Muscle of back (tissue), 13 donors: Measurements from ENCODE around the gene ARL15. TPM values are rescaled to one million over a fixed set of nuclear protein-coding genes. Genes with fewer than 3 reads are reported as not detected.
"Not testable (repeated sequence)": the region's sequence is repeated elsewhere in the genome, so short reads cannot be mapped to it uniquely, and the experiment has no call there.

Source experiments
- DNase-seq, 3 donors: peaks; one replicate each; pipeline versions ENCODE4 v3.0.0 to v3.0.0-alpha.2; 2013
- long read RNA-seq, 9 donors: transcript quantifications; one replicate each; lab custom pipeline, GENCODE V29; 2026
- polyA plus RNA-seq, 10 donors: library from polyadenylated mRNA; unstranded; fragments of 120-200 nt; gene quantifications; one replicate each; pipeline ENCODE4 v1.2.1, GENCODE V29; 2013; ENCODE audit not compliant: insufficient read length in 10 of 10

The ARL15 gene
- 10 to 100 TPM; 22.5 to 30.3 (median 27.3) TPM for polyA plus RNA-seq
- long read RNA-seq, donor 1, transcript ARL15-202 (5 exons, 2,486 nt), result major isoform, 8 of 29 reads
- long read RNA-seq, donor 1, partial matches to known transcripts, result 18 of 29 reads
- long read RNA-seq, donor 1, other reads (novel, unspliced or antisense), result 0 of 29 reads
- long read RNA-seq, donor 2, transcript ARL15-202 (5 exons, 2,486 nt), result major isoform, 5 of 8 reads
- long read RNA-seq, donor 2, partial matches to known transcripts, result 0 of 8 reads
- long read RNA-seq, donor 2, other reads (novel, unspliced or antisense), result 0 of 8 reads
- long read RNA-seq, donor 3, result 0 reads
- long read RNA-seq, donor 4, partial matches to known transcripts, result 0 of 3 reads
- long read RNA-seq, donor 4, other reads (novel, unspliced or antisense), result 0 of 3 reads
- long read RNA-seq, donor 5, transcript ARL15-202 (5 exons, 2,486 nt), result major isoform, 5 of 6 reads
- long read RNA-seq, donor 5, partial matches to known transcripts, result 0 of 6 reads
- long read RNA-seq, donor 5, other reads (novel, unspliced or antisense), result 0 of 6 reads
- long read RNA-seq, donor 6, transcript ARL15-202 (5 exons, 2,486 nt), result major isoform, 7 of 8 reads
- long read RNA-seq, donor 6, partial matches to known transcripts, result 0 of 8 reads
- long read RNA-seq, donor 6, other reads (novel, unspliced or antisense), result 0 of 8 reads
- long read RNA-seq, donor 7, partial matches to known transcripts, result 0 of 5 reads
- long read RNA-seq, donor 7, other reads (novel, unspliced or antisense), result 0 of 5 reads
- long read RNA-seq, donor 8, transcript ARL15-202 (5 exons, 2,486 nt), result major isoform, 7 of 8 reads
- long read RNA-seq, donor 8, partial matches to known transcripts, result 0 of 8 reads
- long read RNA-seq, donor 8, other reads (novel, unspliced or antisense), result 0 of 8 reads
- long read RNA-seq, donor 9, partial matches to known transcripts, result 0 of 1 reads
- long read RNA-seq, donor 9, other reads (novel, unspliced or antisense), result 0 of 1 reads

- DNase-seq, result peak; percentile 98 to 99 (median 98)
Measured at GRCh38 chr5:54310433-54311175, at the start of gene ARL15. TSS of gene ARL15 (minus strand) at chr5:54310573.

- peak in 1 of 3 donors; percentile 20 for DNase-seq
Measured at GRCh38 chr5:54360089-54360488, 49.7 kb upstream of the ARL15 start.

- no peak for DNase-seq
Measured at GRCh38 chr5:54357408-54358058, 47.2 kb upstream of the ARL15 start.

- not testable (repeated sequence) for DNase-seq
Measured at GRCh38 chr5:54353933-54354564, 43.7 kb upstream of the ARL15 start.

GRCh38 chr5:54352580-54352979, 42.2 kb upstream of the ARL15 start:
- not testable (repeated sequence) for DNase-seq

GRCh38 chr5:54347221-54347865, 37.0 kb upstream of the ARL15 start:
- DNase-seq, result no peak

GRCh38 chr5:54344653-54345052, 34.3 kb upstream of the ARL15 start:
- peak; percentile 26 to 58 (median 58) for DNase-seq

GRCh38 chr5:54341971-54342370, 31.6 kb upstream of the ARL15 start:
- peak in 1 of 3 donors; percentile 48 for DNase-seq

- DNase-seq, result no peak
Measured at GRCh38 chr5:54337523-54337922, 27.1 kb upstream of the ARL15 start.

- DNase-seq, result peak in 1 of 3 donors; percentile 58
Measured at GRCh38 chr5:54332720-54333119, 22.3 kb upstream of the ARL15 start.

- DNase-seq, result peak in 1 of 3 donors; percentile 95
Measured at GRCh38 chr5:54329731-54330709, 19.6 kb upstream of the ARL15 start.

- no peak for DNase-seq
Measured at GRCh38 chr5:54326662-54327270, 16.4 kb upstream of the ARL15 start.

GRCh38 chr5:54325610-54326311, 15.4 kb upstream of the ARL15 start:
- no peak for DNase-seq

- DNase-seq, result no peak
Measured at GRCh38 chr5:54325272-54325609, 14.9 kb upstream of the ARL15 start.

GRCh38 chr5:54324651-54325271, 14.4 kb upstream of the ARL15 start:
- no peak for DNase-seq

GRCh38 chr5:54323495-54323894, 13.1 kb upstream of the ARL15 start:
- DNase-seq, result no peak

- no peak for DNase-seq
Measured at GRCh38 chr5:54320256-54320655, 9.9 kb upstream of the ARL15 start.
